ENCODE data around the gene RPN2. TPM values are rescaled to one million over a fixed set of nuclear protein-coding genes. Genes with fewer than 3 reads are reported as not detected.

RPN2 gene
- total and polyA plus RNA-seq, 2 of the 13 experiments (the other 11 are each of a cell fraction or from before 2014, with no cell fraction given) = 587 to 1,818 TPM

GRCh38 chr20:37209193-37209592, 30.1 kb downstream of the RPN2 start:
- Histone ChIP-seq H3K4me1 (ENCODE audit: insufficient read depth, low read length) (no peaks in the 10 kb centered on the region), H3K36me3 (replicated peaks in 1 of 2; ENCODE audit: control insufficient read depth in 1 of 2, insufficient read depth in 2 of 2, low read length in 2 of 2) (peaks cover 52 to 85% of the 10 kb centered on the region in 2 experiments), H3K4me3 (replicated peaks in 1 of 3; ENCODE audit: insufficient read depth in 1 of 3, low read depth in 2 of 3, low read length in 3 of 3) (no peak overlapping the region), H3K27me3 (ENCODE audit: control insufficient read depth in 1 of 2, insufficient read depth in 2 of 2, low read length in 2 of 2) (no peaks in the 10 kb centered on the region), H3K27ac (ENCODE audit: extremely low read length, insufficient read depth, low read length) (no peak overlapping the region), H3K9ac (ENCODE audit: insufficient read depth, low read depth, low read length) (no peak overlapping the region), H2AFZ (ENCODE audit: low read length) (no peak overlapping the region), H3K4me2 (ENCODE audit: low read depth, low read length) (no peak overlapping the region), H3K79me2 (ENCODE audit: insufficient read depth, low read length) (no peaks in the 10 kb centered on the region), H3K9me3 (ENCODE audit: low read length) (no peaks in the 10 kb centered on the region), H4K20me1 (ENCODE audit: insufficient read depth, low read length) (0 out of 2 replicates have a peak, but pooled peaks cover under 1% of the 10 kb centered on the region)
- FAIRE-seq (no peak), ATAC-seq (no peak; the same call in 2 of the 3 replicates), DNase-seq (ENCODE audit: low spot score) (no peak)
- BruUV-seq (replicated peaks) = no TSS peak
- TF ChIP-seq ZNF281 (CRISPR knock-in tag; IDR thresholded peaks at IDR 0.05; ENCODE audit: borderline replicate concordance) (no peak), ZNF121 (CRISPR knock-in tag; IDR thresholded peaks at IDR 0.05) (peak; percentile 64), MTA1 (CRISPR knock-in tag; IDR thresholded peaks at IDR 0.05; ENCODE audit: borderline replicate concordance) (no peak), ZNF770 (CRISPR knock-in tag; IDR thresholded peaks at IDR 0.05) (0 out of 2 replicates have a peak, but pooled peaks have one; percentile 55), CEBPB (IDR thresholded peaks at IDR 0.05; ENCODE audit: borderline replicate concordance, low read depth, low read length) (peak; percentile 56; the same call in 1 of the 2 replicates)
- intact Hi-C loops (cut with micrococcal nuclease; ENCODE audit: unreplicated experiment) = no loop called here
- ChIA-PET POLR2A (no interaction called here), CTCF (ENCODE audit: low intra/inter-chr PET ratio, low total read pairs) (no interaction called here)
- WGBS (ENCODE audit: low lambda C conversion rate) = 87% methylated on average over 3 of the region's 3 CpGs
- in situ Hi-C loops (cut with HindIII; ENCODE audit: extremely low pct_ligation_motif_present, low pct_unique_long_range_greater_than_20kb) = no loop called here

All from HepG2 (cell line).